Measurements from ENCODE around the gene PRPH2.
"Not testable (repeated sequence)": the region's sequence is repeated elsewhere in the genome, so short reads cannot be mapped to it uniquely, and the experiment has no call there.

PRPH2 gene

GRCh38 chr6:42689371-42689770 lies 33.0 kb downstream of the PRPH2 start:
- DNase-seq (ENCODE audit: low read depth, low spot score) = no peak
- ChIA-PET POLR2A (no interaction called here), CTCF (interaction anchor here (1.3 to 3.9 kb wide), 3 partner anchors 27 to 180 kb away, joined by 4 to 25 read pairs (median 24); no protein-coding TSS in a partner anchor)
- TF ChIP-seq, protein P1, sequence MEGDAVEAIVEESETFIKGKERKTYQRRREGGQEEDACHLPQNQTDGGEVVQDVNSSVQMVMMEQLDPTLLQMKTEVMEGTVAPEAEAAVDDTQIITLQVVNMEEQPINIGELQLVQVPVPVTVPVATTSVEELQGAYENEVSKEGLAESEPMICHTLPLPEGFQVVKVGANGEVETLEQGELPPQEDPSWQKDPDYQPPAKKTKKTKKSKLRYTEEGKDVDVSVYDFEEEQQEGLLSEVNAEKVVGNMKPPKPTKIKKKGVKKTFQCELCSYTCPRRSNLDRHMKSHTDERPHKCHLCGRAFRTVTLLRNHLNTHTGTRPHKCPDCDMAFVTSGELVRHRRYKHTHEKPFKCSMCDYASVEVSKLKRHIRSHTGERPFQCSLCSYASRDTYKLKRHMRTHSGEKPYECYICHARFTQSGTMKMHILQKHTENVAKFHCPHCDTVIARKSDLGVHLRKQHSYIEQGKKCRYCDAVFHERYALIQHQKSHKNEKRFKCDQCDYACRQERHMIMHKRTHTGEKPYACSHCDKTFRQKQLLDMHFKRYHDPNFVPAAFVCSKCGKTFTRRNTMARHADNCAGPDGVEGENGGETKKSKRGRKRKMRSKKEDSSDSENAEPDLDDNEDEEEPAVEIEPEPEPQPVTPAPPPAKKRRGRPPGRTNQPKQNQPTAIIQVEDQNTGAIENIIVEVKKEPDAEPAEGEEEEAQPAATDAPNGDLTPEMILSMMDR (IDR thresholded peaks at IDR 0.05; ENCODE audit: insufficient read depth, low read length, missing control alignments) = no peak
- H3K4me3 ChIP-seq (ENCODE audit: low read depth, low read length) = no peak overlapping the region

DNA sequence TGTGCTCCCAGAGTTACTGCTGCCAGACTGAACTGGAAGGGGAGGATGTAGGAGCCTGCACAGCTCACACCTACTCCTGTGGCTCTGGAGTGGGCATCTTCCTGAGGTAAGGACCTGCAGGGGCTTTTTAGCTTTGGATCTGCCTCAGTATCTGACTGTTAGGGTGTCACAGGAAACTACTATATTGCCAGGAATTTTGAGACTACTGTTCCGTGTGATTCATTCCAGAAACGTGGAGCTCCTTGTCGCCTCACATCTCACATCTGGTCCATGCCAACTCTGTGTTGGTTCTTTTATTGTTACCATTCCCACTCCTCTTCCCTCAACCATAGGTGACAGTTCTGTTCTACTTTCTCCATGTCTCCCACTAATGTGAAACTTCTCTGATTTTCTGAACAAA lies 34.1 kb downstream of the PRPH2 start:
- POLR2A ChIA-PET = no interaction called here
- CTCF ChIA-PET = interaction anchor here (1.0 to 3.9 kb wide), 5 partner anchors 19 to 213 kb away, joined by 3 to 25 read pairs (median 5); no protein-coding TSS in a partner anchor
- no peak overlapping the region for H3K4me3 ChIP-seq (ENCODE audit: low read depth, low read length)

DNA sequence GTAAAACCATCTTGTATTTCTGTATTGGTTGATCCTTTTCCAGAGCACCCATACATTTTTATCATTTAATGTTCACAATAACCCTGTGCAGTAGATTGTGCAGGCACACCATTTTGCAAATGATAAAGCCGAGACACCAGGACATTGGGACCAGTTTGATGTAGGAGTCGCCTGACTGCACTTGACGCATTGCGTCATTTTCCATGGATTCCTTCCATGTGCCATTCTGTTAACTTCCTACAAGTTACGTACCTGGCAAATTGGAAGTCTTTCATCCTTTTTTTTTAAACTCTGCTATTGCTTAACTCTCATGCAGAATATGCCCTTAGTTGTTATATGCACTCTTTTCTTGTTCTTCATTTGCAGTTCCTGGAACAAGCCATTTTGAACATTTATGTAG lies 43.0 kb downstream of the PRPH2 start:
- ChIA-PET POLR2A (no interaction called here), CTCF (interaction anchor here (1.1 to 10.0 kb wide), 6 partner anchors 10 to 222 kb away, joined by 3 to 68 read pairs (median 6); no protein-coding TSS in a partner anchor)
- TF ChIP-seq, protein P1 (IDR thresholded peaks at IDR 0.05; ENCODE audit: insufficient read depth, low read length, missing control alignments) = no peak
- DNase-seq (ENCODE audit: low read depth, low spot score) = no peak
- H3K4me3 ChIP-seq (ENCODE audit: low read depth, low read length) = no peak overlapping the region

More for the DNA sequence above, 34.1 kb downstream of the PRPH2 start:
- TF ChIP-seq, protein P1 (IDR thresholded peaks at IDR 0.05; ENCODE audit: insufficient read depth, low read length, missing control alignments) = no peak
- DNase-seq (ENCODE audit: low read depth, low spot score) = no peak

- no peak overlapping the region for H3K4me3 ChIP-seq (ENCODE audit: low read depth, low read length)
- CTCF ChIA-PET = interaction anchor here (1.8 to 10.0 kb wide), 3 partner anchors 12 to 51 kb away, joined by 4 to 68 read pairs (median 23); no protein-coding TSS in a partner anchor
- no peak for DNase-seq (ENCODE audit: low read depth, low spot score)
- TF ChIP-seq, protein P1 (IDR thresholded peaks at IDR 0.05; ENCODE audit: insufficient read depth, low read length, missing control alignments) = no peak
- POLR2A ChIA-PET = no interaction called here
These were observed 47.6 kb downstream of the PRPH2 start for GRCh38 chr6:42674780-42675179.

DNA sequence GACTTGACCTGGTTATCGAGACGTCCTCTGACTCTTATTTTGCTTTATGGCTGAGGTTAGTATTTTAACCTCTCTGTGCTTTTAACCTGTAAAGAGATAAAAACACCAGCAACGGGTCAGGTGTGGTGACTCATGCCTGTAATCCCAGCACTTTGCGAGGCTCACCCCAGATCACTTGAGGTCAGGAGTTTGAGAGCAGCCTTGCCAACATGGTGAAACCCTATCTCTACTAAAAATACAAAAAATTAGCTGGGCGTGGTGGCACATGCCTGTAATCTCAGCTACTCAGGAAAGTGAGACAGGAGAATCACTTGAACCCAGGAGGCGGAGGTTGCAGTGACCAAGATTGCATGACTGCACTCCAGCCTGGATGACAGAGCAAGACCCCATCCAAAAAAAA lies 48.0 kb downstream of the PRPH2 start:
- POLR2A ChIA-PET; DNase-seq (ENCODE audit: low read depth, low spot score); H3K4me3 ChIP-seq (ENCODE audit: low read depth, low read length): not testable (repeated sequence)
- CTCF ChIA-PET = interaction anchor here (1.8 to 10.0 kb wide), 3 partner anchors 11 to 52 kb away, joined by 4 to 68 read pairs (median 23); no protein-coding TSS in a partner anchor

DNA sequence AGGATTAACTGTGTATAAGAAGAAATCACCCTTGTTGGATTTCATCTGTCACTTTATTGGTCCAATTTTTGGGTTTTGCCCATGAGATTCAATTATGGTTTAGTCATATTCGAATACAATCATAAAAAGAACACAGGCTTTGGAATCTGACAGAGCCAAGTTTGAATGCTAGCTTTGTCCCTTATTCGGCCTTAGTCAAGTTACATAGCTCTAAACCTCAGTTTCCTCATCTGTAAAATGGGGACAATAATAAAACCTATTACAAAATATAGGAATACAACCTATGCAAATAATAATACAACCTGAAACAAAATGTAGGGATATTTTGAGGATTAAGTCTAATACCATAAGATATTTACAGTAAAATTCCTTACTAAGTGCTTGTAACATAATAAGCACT lies 57.7 kb downstream of the PRPH2 start:
- no peak overlapping the region for H3K4me3 ChIP-seq (ENCODE audit: low read depth, low read length)
- POLR2A ChIA-PET = no interaction called here
- TF ChIP-seq, protein P1 (IDR thresholded peaks at IDR 0.05; ENCODE audit: insufficient read depth, low read length, missing control alignments) = no peak
- CTCF ChIA-PET = interaction anchor here (0.7 to 8.2 kb wide), 9 partner anchors 9 to 252 kb away, joined by 3 to 143 read pairs (median 25); partner anchors contain the start of gene RPL7L1
- DNase-seq (ENCODE audit: low read depth, low spot score) = no peak

Data from AG04449 (cell line).